Suprapubic skin (tissue), 4 donors: ENCODE results near the gene HIBCH. TPM values are rescaled to one million over a fixed set of nuclear protein-coding genes. Genes with fewer than 3 reads are reported as not detected.
"Not testable (repeated sequence)": the region's sequence is repeated elsewhere in the genome, so short reads cannot be mapped to it uniquely, and the experiment has no call there.

Source experiments
- DNase-seq, 2 donors: peaks; one replicate each; pipeline ENCODE4 v3.0.0-alpha.2; 2019; ENCODE audit warnings: low spot score in 2 of 2
- H3K27ac ChIP-seq: fragments of 200-600 bp; sonication (generic); one replicate; pipeline ENCODE4 v1.5.1; 2019
- H3K27me3 ChIP-seq: fragments of 200-600 bp; sonication (generic); one replicate; pipeline ENCODE4 v1.5.1; 2019
- H3K36me3 ChIP-seq: fragments of 200-600 bp; sonication (generic); one replicate; pipeline ENCODE4 v1.5.1; 2019
- H3K4me1 ChIP-seq: fragments of 200-600 bp; sonication (generic); one replicate; pipeline ENCODE4 v1.5.1; 2019
- H3K4me3 ChIP-seq: fragments of 200-600 bp; sonication (generic); one replicate; pipeline ENCODE4 v1.5.1; 2019; ENCODE audit warnings: mild to moderate bottlenecking
- H3K9me3 ChIP-seq: fragments of 200-600 bp; sonication (generic); one replicate; pipeline ENCODE4 v1.5.1; 2019
- EP300 ChIP-seq: sonication (generic); formaldehyde crosslinking; IDR thresholded peaks from one replicate; pipeline ENCODE4 v1.6.1; 2017; ENCODE audit warnings: antibody characterized with exemption
- POLR2A ChIP-seq, 2 donors: fragments of 450-650 bp; IDR thresholded peaks; one replicate each; pipeline ENCODE4 v1.6.1; 2017; ENCODE audit warnings: antibody characterized with exemption in 2 of 2, mild to moderate bottlenecking in 2 of 2, moderate library complexity in 2 of 2
- POLR2AphosphoS5 ChIP-seq, 3 donors: sonication (generic); formaldehyde crosslinking; IDR thresholded peaks; one replicate each; pipeline ENCODE4 v1.6.1; 2017; ENCODE audit warnings: antibody characterized with exemption in 3 of 3
- WGBS: methylation state at CpG from one replicate; pipeline ENCODE4 v1.1.5; 2018; 5-methylcytosine and 5-hydroxymethylcytosine counted together
- total RNA-seq, 4 donors: library from RNA; depleted of rRNA; stranded (reverse); fragments of >200 nt; gene quantifications; one replicate each; pipeline ENCODE4 v1.1.0, GENCODE V29; 2016
- TF ChIP-seq, protein P1 (sequence below), 2 donors: fragments of 200-600 bp in 1 of 2; fragments of 450-650 bp in 1 of 2; sonication (generic) in 1 of 2; IDR thresholded peaks; one replicate each; pipeline ENCODE4 v1.5.1; 2016 to 2019; ENCODE audit warnings: antibody characterized with exemption in 2 of 2, mild to moderate bottlenecking in 1 of 2, moderate library complexity in 1 of 2

The HIBCH gene
- total RNA-seq, 4 donors from 2014 or later: 22.9 to 30.4 (median 24.9) TPM

DNA sequence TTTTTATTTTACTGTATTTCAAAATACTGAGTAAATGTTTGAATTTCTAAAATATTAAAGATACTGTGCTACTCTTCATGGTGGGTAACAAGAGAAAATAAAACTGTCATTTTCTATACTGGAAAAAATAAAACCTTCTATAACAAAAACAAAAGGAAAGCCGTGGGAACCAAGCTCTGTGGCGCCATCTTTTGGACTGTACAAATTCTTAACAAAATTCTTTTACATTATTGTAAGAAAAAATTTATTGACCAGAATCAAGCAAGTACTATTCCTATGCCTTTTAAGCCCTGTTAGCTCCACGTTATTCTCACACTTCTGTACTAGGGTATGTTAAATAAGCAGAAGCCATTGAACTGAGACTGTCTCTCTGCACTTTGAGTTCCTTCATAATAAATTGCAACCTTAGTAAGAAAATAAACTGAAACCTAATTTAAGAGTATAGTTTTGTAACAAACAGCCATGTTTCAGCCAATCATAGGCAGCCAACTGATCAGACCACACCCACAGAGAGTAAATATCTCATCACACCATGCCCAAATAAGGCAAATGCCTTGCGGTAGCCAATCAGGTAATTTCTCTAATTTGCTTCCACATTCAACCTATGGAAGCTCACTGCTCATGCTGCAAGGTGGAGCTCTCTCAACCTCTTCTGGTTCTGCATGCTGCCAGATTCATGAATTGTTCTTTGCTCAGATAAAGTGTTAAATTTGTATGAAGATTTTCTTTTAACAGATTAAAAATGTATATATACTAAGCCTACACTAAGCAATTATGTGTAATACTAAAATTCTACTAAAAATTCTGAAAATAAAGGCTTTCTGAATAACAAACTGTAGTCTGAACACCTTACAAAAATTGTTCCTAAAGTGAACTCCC lies 42.2 kb downstream of the HIBCH start:
- Histone ChIP-seq H3K4me3 (no peak overlapping the region), H3K36me3 (peaks cover 5% of the 10 kb centered on the region), H3K27ac (no peak overlapping the region), H3K4me1 (peaks cover 11% of the 10 kb centered on the region), H3K9me3 (no peaks in the 10 kb centered on the region), H3K27me3 (no peaks in the 10 kb centered on the region)
- no peak for DNase-seq
- TF ChIP-seq, protein P1, sequence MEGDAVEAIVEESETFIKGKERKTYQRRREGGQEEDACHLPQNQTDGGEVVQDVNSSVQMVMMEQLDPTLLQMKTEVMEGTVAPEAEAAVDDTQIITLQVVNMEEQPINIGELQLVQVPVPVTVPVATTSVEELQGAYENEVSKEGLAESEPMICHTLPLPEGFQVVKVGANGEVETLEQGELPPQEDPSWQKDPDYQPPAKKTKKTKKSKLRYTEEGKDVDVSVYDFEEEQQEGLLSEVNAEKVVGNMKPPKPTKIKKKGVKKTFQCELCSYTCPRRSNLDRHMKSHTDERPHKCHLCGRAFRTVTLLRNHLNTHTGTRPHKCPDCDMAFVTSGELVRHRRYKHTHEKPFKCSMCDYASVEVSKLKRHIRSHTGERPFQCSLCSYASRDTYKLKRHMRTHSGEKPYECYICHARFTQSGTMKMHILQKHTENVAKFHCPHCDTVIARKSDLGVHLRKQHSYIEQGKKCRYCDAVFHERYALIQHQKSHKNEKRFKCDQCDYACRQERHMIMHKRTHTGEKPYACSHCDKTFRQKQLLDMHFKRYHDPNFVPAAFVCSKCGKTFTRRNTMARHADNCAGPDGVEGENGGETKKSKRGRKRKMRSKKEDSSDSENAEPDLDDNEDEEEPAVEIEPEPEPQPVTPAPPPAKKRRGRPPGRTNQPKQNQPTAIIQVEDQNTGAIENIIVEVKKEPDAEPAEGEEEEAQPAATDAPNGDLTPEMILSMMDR (IDR thresholded peaks at IDR 0.05): peak in 1 of 2 donors; percentile 20
- TF ChIP-seq POLR2AphosphoS5 (IDR thresholded peaks at IDR 0.05): no peak
- 59% methylated on average over 4 of the region's 4 CpGs for WGBS

DNA sequence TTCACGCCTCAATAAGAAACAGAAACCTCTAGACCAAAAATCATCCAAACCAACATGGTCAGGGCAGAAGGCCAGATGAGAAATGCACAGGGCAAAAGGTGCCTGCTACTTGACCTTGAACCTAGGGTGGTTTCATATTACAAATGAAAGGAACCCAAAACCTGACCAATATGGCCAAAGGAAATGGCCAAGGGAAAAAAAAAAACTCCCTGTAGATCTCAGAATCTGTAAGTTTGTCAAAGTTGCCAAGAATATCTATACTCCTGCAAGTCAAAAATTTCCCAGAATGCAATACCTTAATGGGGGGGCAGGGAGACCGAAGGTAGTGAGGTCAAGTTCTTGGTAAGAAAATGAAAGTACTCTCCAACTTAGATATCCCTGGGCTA lies 47.2 kb downstream of the HIBCH start:
- TF ChIP-seq POLR2AphosphoS5 (IDR thresholded peaks at IDR 0.05) (no peak), POLR2A (IDR thresholded peaks at IDR 0.05) (no peak), EP300 (no peak)
- TF ChIP-seq, protein P1 (IDR thresholded peaks at IDR 0.05): no peak
- no peak overlapping the region for H3K27ac ChIP-seq
- no peak overlapping the region for H3K4me3 ChIP-seq
- H3K36me3 ChIP-seq: peaks cover 5% of the 10 kb centered on the region
- H3K27me3 ChIP-seq: no peaks in the 10 kb centered on the region
- H3K9me3 ChIP-seq: no peaks in the 10 kb centered on the region
- peaks cover 4% of the 10 kb centered on the region for H3K4me1 ChIP-seq
- DNase-seq: no peak
- WGBS: 95% methylated on average over 1 of the region's 2 CpGs

DNA sequence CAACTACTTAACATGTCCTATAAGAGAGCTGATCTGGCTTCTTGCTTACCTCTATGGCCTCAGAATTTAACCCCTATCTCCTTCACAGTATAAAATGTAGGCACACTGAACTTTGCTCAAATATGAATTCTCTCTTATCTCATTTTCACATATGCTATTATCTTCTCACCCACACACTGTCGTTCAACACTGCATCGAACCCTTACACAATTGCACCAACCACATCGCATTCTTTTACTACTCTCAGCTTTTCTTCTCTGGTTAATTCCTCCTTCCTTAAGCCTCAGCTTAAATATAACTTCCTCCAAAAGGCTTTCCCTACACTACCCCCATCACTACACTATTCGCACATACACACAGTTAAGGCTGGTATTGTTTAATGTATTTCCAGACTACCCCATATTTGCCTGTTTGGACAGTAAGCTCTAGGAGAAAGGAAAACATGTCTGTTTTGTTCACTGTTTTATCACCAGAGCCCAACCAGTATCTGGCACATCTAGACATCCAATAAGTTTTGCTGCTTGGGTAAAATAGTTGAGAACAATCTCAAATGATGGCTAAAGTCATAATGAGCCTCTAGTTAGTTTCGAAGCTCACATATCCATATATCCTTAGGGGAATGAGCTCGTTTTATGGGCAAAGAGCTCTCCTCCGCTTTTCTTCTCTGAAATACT lies 47.7 kb downstream of the HIBCH start:
- TF ChIP-seq POLR2A (IDR thresholded peaks at IDR 0.05) (no peak), EP300 (no peak), POLR2AphosphoS5 (IDR thresholded peaks at IDR 0.05) (no peak)
- TF ChIP-seq, protein P1 (IDR thresholded peaks at IDR 0.05): no peak
- Histone ChIP-seq H3K36me3 (peaks cover 5% of the 10 kb centered on the region), H3K4me3 (no peak overlapping the region), H3K27ac (no peak overlapping the region), H3K9me3 (no peaks in the 10 kb centered on the region), H3K27me3 (no peaks in the 10 kb centered on the region), H3K4me1 (no peaks in the 10 kb centered on the region)
- WGBS: 77% methylated on average over 7 of the region's 7 CpGs
- no peak for DNase-seq

DNA sequence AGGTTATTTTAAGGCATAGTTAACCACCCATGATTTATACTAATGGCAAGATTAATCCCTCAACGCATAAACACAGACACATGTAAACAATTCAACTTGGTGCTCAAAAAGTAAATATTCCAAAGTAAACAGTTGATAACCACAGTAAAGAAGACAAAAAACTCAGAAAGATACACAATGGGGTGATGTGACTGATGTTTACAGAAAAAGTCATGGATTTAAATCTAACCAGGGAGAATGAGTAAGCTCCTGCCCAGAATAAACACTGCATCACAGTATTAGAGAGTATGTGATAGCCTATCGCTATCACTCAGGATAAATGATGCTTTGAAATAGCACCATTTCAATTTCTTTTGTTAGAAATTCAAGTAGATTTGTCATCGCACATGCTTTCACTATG lies 49.3 kb downstream of the HIBCH start:
- 94% methylated on average over 3 of the region's 3 CpGs for WGBS

DNA sequence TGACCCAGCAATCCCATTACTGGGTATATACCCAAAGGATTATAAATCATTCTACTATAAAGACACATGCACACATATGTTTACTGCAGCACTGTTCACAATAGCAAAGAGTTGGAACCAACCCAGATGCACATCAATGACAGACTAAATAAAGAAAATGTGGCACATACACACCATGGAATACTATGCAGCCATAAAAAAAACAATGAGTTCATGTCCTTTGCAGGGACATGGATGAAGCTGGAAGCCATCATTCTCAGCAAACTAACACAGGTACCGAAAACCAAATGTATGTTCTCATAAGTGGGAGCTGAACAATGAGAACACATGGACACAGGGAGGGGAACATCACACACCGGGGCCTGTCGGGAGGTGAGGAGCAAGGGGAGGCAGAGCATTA lies 49.9 kb downstream of the HIBCH start:
- 99% methylated on average over 3 of the region's 3 CpGs for WGBS

More for the DNA sequence above, 49.3 kb downstream of the HIBCH start:
- Histone ChIP-seq H3K27ac (no peak overlapping the region), H3K9me3 (no peaks in the 10 kb centered on the region), H3K27me3 (no peaks in the 10 kb centered on the region), H3K4me3 (no peak overlapping the region), H3K36me3 (peaks cover 10% of the 10 kb centered on the region), H3K4me1 (no peaks in the 10 kb centered on the region)
- TF ChIP-seq EP300 (no peak), POLR2AphosphoS5 (IDR thresholded peaks at IDR 0.05) (no peak), POLR2A (IDR thresholded peaks at IDR 0.05) (no peak)
- TF ChIP-seq, protein P1 (IDR thresholded peaks at IDR 0.05): no peak
- no peak for DNase-seq

More for the DNA sequence above, 49.9 kb downstream of the HIBCH start:
- H3K4me1 ChIP-seq, DNase-seq, H3K36me3 ChIP-seq, H3K27me3 ChIP-seq, H3K27ac ChIP-seq, H3K4me3 ChIP-seq, H3K9me3 ChIP-seq: not testable (repeated sequence)
